ENCODE data around the gene OR2T11.
"Not testable (repeated sequence)": the region's sequence is repeated elsewhere in the genome, so short reads cannot be mapped to it uniquely, and the experiment has no call there.

The OR2T11 gene

GRCh38 chr1:248618878-248619277, 16.0 kb downstream of the OR2T11 start:
- in situ Hi-C loops (cut with MboI; ENCODE audit: low sequenced_read_pairs): no loop called here

- in situ Hi-C loops (cut with MboI; ENCODE audit: low sequenced_read_pairs): no loop called here
Observed at GRCh38 chr1:248618119-248618518, 16.8 kb downstream of the OR2T11 start.

GRCh38 chr1:248613742-248614141, 21.1 kb downstream of the OR2T11 start:
- in situ Hi-C loops (cut with MboI; ENCODE audit: low sequenced_read_pairs): no loop called here

- in situ Hi-C loops (cut with MboI; ENCODE audit: low sequenced_read_pairs): no loop called here
Observed at GRCh38 chr1:248611883-248612414, 22.9 kb downstream of the OR2T11 start.

GRCh38 chr1:248610301-248610700, 24.6 kb downstream of the OR2T11 start:
- in situ Hi-C loops (cut with MboI; ENCODE audit: low sequenced_read_pairs): no loop called here

GRCh38 chr1:248599396-248599795, 35.5 kb downstream of the OR2T11 start:
- in situ Hi-C loops (cut with MboI; ENCODE audit: low sequenced_read_pairs): no loop called here

GRCh38 chr1:248597589-248597988, 37.3 kb downstream of the OR2T11 start, which contains the start of gene OR2T10:
OR2T10 (minus strand) TSS chr1:248597700; CDS start chr1:248593768, 3,932 bp downstream.
- in situ Hi-C loops (cut with MboI; ENCODE audit: low sequenced_read_pairs): no loop called here

- in situ Hi-C loops (cut with MboI; ENCODE audit: low sequenced_read_pairs): no loop called here
Observed at GRCh38 chr1:248596615-248597014, 38.3 kb downstream of the OR2T11 start.

- in situ Hi-C loops (cut with MboI; ENCODE audit: low sequenced_read_pairs): no loop called here
Observed at GRCh38 chr1:248593226-248593625, 41.7 kb downstream of the OR2T11 start.

- in situ Hi-C loops (cut with MboI; ENCODE audit: low sequenced_read_pairs): no loop called here
Observed at GRCh38 chr1:248592655-248593054, 42.2 kb downstream of the OR2T11 start.

GRCh38 chr1:248590055-248590454, 44.8 kb downstream of the OR2T11 start:
- in situ Hi-C loops (cut with MboI; ENCODE audit: low sequenced_read_pairs): no loop called here

GRCh38 chr1:248589334-248589733, 45.6 kb downstream of the OR2T11 start:
- in situ Hi-C loops (cut with MboI; ENCODE audit: low sequenced_read_pairs): no loop called here

- in situ Hi-C loops (cut with MboI; ENCODE audit: low sequenced_read_pairs): no loop called here
Observed at GRCh38 chr1:248585266-248585665, 49.6 kb downstream of the OR2T11 start.

GRCh38 chr1:248576260-248576980, 58.5 kb downstream of the OR2T11 start:
- in situ Hi-C loops (cut with MboI; ENCODE audit: low sequenced_read_pairs): no loop called here

GRCh38 chr1:248574657-248575056, 60.2 kb downstream of the OR2T11 start, which contains the start of gene OR2T34:
OR2T34 (minus strand) TSS chr1:248574757; CDS start chr1:248574757, 0 bp downstream.
- in situ Hi-C loops (cut with MboI; ENCODE audit: low sequenced_read_pairs): not testable (repeated sequence)

GRCh38 chr1:248573856-248574255, 61.0 kb downstream of the OR2T11 start:
- in situ Hi-C loops (cut with MboI; ENCODE audit: low sequenced_read_pairs): not testable (repeated sequence)
